DND-41 (cell line): Measurements from ENCODE around the gene COPS8.
A peak's percentile ranks its signal among the peaks of the same experiment; 100 is the strongest.

Experiments
- ATAC-seq: fragments of 200-7000 bp; cut with Tn5 transposase; 3 replicates; pipeline ENCODE4 v1.9.1; 2021; ENCODE audit warnings: low read depth; ENCODE audit not compliant: insufficient read depth
- DNase-seq: peaks from one replicate; pipeline ENCODE4 v3.0.0-alpha.2; 2020
- H2AFZ ChIP-seq: 2 replicates; pipeline ENCODE4 v1.6.0; 2012; ENCODE audit warnings: low read depth, low read length
- H3K27ac ChIP-seq: 2 replicates; pipeline ENCODE4 v1.5.1; 2012; ENCODE audit warnings: low read length, inconsistent platforms
- H3K27me3 ChIP-seq: fragments of 200-600 bp; sonication (generic); 2 replicates; pipeline ENCODE4 v1.6.0; 2012; ENCODE audit warnings: low read length, mild to moderate bottlenecking, inconsistent platforms; ENCODE audit not compliant: insufficient read depth, poor library complexity
- H3K36me3 ChIP-seq: 2 replicates; pipeline ENCODE4 v1.5.1; 2012; ENCODE audit warnings: low read length, inconsistent platforms; ENCODE audit not compliant: insufficient read depth
- H3K4me1 ChIP-seq: 2 replicates; pipeline ENCODE4 v1.5.1; 2012; ENCODE audit warnings: mild to moderate bottlenecking, low read length; ENCODE audit not compliant: insufficient read depth
- H3K4me2 ChIP-seq: 2 replicates; pipeline ENCODE4 v1.6.0; 2012; ENCODE audit warnings: mild to moderate bottlenecking, moderate library complexity, low read length, inconsistent platforms; ENCODE audit not compliant: insufficient read depth
- H3K4me3 ChIP-seq, 2 experiments: fragments of 200-600 bp in 1 of 2; shearing (Covaris generic) in 1 of 2; 2 replicates each; pipeline ENCODE4 v1.5.1; 2012 to 2016; ENCODE audit warnings: inconsistent platforms in 2 of 2, low read length in 2 of 2, mild to moderate bottlenecking in 2 of 2, low read depth in 1 of 2, moderate library complexity in 1 of 2
- H3K79me2 ChIP-seq: 2 replicates; pipeline ENCODE4 v1.6.0; 2012; ENCODE audit warnings: low read length, inconsistent platforms; ENCODE audit not compliant: insufficient read depth
- H3K9ac ChIP-seq: 2 replicates; pipeline ENCODE4 v1.6.0; 2012; ENCODE audit warnings: low read depth, mild to moderate bottlenecking, inconsistent platforms, low read length, moderate library complexity
- H3K9me3 ChIP-seq: 2 replicates; pipeline ENCODE4 v1.5.1; 2012; ENCODE audit warnings: low read length, moderate library complexity, mild to moderate bottlenecking, inconsistent platforms; ENCODE audit not compliant: insufficient read depth, severe bottlenecking
- H4K20me1 ChIP-seq: 2 replicates; pipeline ENCODE4 v1.6.0; 2012; ENCODE audit warnings: low read length; ENCODE audit not compliant: insufficient read depth
- CTCF ChIP-seq: IDR thresholded peaks from 2 replicates; pipeline ENCODE4 v1.5.1; 2012; ENCODE audit warnings: borderline replicate concordance, low read length, moderate library complexity, mild to moderate bottlenecking; ENCODE audit not compliant: poor library complexity, severe bottlenecking; ENCODE audit errors: extremely low read depth
- EZH2 ChIP-seq: IDR thresholded peaks from 3 replicates; pipeline ENCODE4 v1.6.1; 2012; ENCODE audit warnings: borderline replicate concordance, low read depth, mild to moderate bottlenecking, moderate library complexity, low read length, inconsistent platforms; ENCODE audit not compliant: severe bottlenecking

COPS8 gene

GRCh38 chr2:237131749-237132533 is 46.3 kb downstream of the COPS8 start:
- Histone ChIP-seq H3K9me3 (peaks cover 2% of the 10 kb centered on the region), H3K9ac (no peak overlapping the region)

GRCh38 chr2:237132799-237133198 is 47.1 kb downstream of the COPS8 start:
- Histone ChIP-seq H3K9ac (no peak overlapping the region), H3K36me3 (no peaks in the 10 kb centered on the region), H3K9me3 (peaks cover 2% of the 10 kb centered on the region), H3K4me2 (no peak overlapping the region), H4K20me1 (no peaks in the 10 kb centered on the region), H3K27me3 (no peaks in the 10 kb centered on the region), H3K4me1 (no peaks in the 10 kb centered on the region), H2AFZ (no peak overlapping the region), H3K27ac (no peak overlapping the region), H3K79me2 (no peaks in the 10 kb centered on the region), H3K4me3 (no peak overlapping the region)
- ATAC-seq, result no peak
- DNase-seq, result peak; percentile 12
- TF ChIP-seq EZH2 (no peak), CTCF (peak; percentile 65)

More at GRCh38 chr2:237131749-237132533, 46.3 kb downstream of the COPS8 start:
- ATAC-seq (no peak), DNase-seq (no peak)
- H3K79me2 ChIP-seq, result no peaks in the 10 kb centered on the region
- H3K27me3 ChIP-seq, result no peaks in the 10 kb centered on the region
- H3K4me1 ChIP-seq, result no peaks in the 10 kb centered on the region
- no peaks in the 10 kb centered on the region for H3K36me3 ChIP-seq
- H3K27ac ChIP-seq, result no peak overlapping the region
- no peak overlapping the region for H3K4me2 ChIP-seq
- no peak overlapping the region for H2AFZ ChIP-seq
- TF ChIP-seq EZH2, result no peak
- TF ChIP-seq CTCF, result no peak
- no peak overlapping the region for H3K4me3 ChIP-seq
- no peaks in the 10 kb centered on the region for H4K20me1 ChIP-seq

GRCh38 chr2:237134321-237135230 is 48.9 kb downstream of the COPS8 start:
- ATAC-seq, result no peak

More at GRCh38 chr2:237134321-237135230, 48.9 kb downstream of the COPS8 start:
- no peak overlapping the region for H2AFZ ChIP-seq
- H3K9me3 ChIP-seq, result peaks cover 2% of the 10 kb centered on the region
- no peaks in the 10 kb centered on the region for H3K36me3 ChIP-seq
- H3K4me2 ChIP-seq, result no peak overlapping the region
- no peaks in the 10 kb centered on the region for H3K27me3 ChIP-seq
- no peaks in the 10 kb centered on the region for H4K20me1 ChIP-seq
- no peak for DNase-seq
- no peaks in the 10 kb centered on the region for H3K79me2 ChIP-seq
- H3K4me3 ChIP-seq, result no peak overlapping the region
- no peak overlapping the region for H3K27ac ChIP-seq
- H3K9ac ChIP-seq, result no peak overlapping the region
- no peaks in the 10 kb centered on the region for H3K4me1 ChIP-seq
- TF ChIP-seq CTCF (no peak), EZH2 (no peak)
